ENCODE data around the gene DAP.
"Not testable (repeated sequence)": the region's sequence is repeated elsewhere in the genome, so short reads cannot be mapped to it uniquely, and the experiment has no call there.

Gene DAP

GRCh38 chr5:10665799-10666198 lies 95.2 kb downstream of the DAP start:
- ChIA-PET CTCF (interaction anchor here (1.1 to 1.5 kb wide), 2 partner anchors 10 to 13 kb away, joined by 3 to 4 read pairs; no protein-coding TSS in a partner anchor), POLR2A (no interaction called here)
- DNase-seq (ENCODE audit: low read depth, low spot score), result no peak
- TF ChIP-seq CTCF (IDR thresholded peaks at IDR 0.05; ENCODE audit: insufficient read depth, low read length, missing control alignments), result no peak
- no peak overlapping the region for H3K4me3 ChIP-seq (ENCODE audit: low read depth, low read length)

- H3K4me3 ChIP-seq (ENCODE audit: low read depth, low read length); DNase-seq (ENCODE audit: low read depth, low spot score); CTCF ChIA-PET; POLR2A ChIA-PET: not testable (repeated sequence)
These were observed 96.8 kb downstream of the DAP start for GRCh38 chr5:10664180-10664769.

GRCh38 chr5:10663489-10664179 lies 97.4 kb downstream of the DAP start:
- ChIA-PET CTCF (interaction anchor here (0.9 kb wide), 1 partner anchor 37 kb away, joined by 3 read pairs; no protein-coding TSS in a partner anchor), POLR2A (interaction anchor here (0.5 kb wide), 1 partner anchor 210 kb away, joined by 3 read pairs; no protein-coding TSS in a partner anchor)
- TF ChIP-seq CTCF (IDR thresholded peaks at IDR 0.05; ENCODE audit: insufficient read depth, low read length, missing control alignments), result no peak
- no peak overlapping the region for H3K4me3 ChIP-seq (ENCODE audit: low read depth, low read length)
- no peak for DNase-seq (ENCODE audit: low read depth, low spot score)

DNA sequence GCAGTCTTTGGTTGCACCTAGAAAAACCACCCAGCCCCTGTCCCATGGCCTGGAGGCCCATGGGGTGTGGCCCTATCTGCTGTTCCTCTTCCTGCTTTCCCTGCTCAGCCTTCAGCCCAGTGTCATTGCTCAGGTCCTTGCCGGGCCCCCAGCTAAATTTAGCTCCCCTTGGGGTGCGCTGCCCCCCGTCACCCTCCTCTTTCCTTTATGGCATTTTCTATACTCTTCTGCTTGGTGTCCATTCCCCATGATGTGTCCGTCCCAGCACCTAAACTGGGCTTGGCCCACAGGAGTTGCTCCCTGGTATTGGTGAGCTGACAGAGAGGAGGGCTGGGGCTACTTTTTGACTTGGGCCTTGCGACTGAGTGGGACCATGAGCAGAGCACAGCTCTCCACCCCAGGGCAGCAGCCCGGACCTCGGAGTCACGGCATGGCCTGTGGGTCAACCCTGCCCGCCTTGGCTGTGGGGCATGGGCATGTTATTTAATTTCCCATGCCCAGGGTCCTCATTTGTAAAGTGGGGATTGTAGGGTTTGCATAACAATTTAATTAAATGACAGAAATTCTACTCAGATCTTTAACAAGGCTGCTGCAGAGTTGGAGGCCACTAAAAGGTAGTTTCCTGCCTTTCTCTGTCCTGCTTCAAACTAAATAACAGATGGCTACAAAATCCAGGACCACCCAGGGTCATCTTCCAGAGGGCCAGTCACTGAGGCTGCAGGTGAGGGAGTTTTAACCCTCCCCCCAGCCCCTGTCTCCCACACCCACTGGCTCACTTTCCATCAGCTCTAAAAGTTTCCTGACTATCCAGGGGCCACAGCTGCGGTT lies 98.2 kb downstream of the DAP start:
- no peak for TF ChIP-seq CTCF (IDR thresholded peaks at IDR 0.05; ENCODE audit: insufficient read depth, low read length, missing control alignments)
- POLR2A ChIA-PET, result interaction anchor here (0.5 kb wide), 1 partner anchor 209 kb away, joined by 3 read pairs; no protein-coding TSS in a partner anchor
- no peak for DNase-seq (ENCODE audit: low read depth, low spot score)
- CTCF ChIA-PET, result interaction anchor here (0.9 kb wide), 1 partner anchor 36 kb away, joined by 3 read pairs; no protein-coding TSS in a partner anchor
- no peak overlapping the region for H3K4me3 ChIP-seq (ENCODE audit: low read depth, low read length)

- ChIA-PET POLR2A (no interaction called here), CTCF (no interaction called here)
- DNase-seq (ENCODE audit: low read depth, low spot score), result no peak
- no peak overlapping the region for H3K4me3 ChIP-seq (ENCODE audit: low read depth, low read length)
- no peak for TF ChIP-seq CTCF (IDR thresholded peaks at IDR 0.05; ENCODE audit: insufficient read depth, low read length, missing control alignments)
These were observed 99.0 kb downstream of the DAP start for GRCh38 chr5:10662083-10662482.

- no peak for TF ChIP-seq CTCF (IDR thresholded peaks at IDR 0.05; ENCODE audit: insufficient read depth, low read length, missing control alignments)
- no peak for DNase-seq (ENCODE audit: low read depth, low spot score)
- no peak overlapping the region for H3K4me3 ChIP-seq (ENCODE audit: low read depth, low read length)
- CTCF ChIA-PET, result no interaction called here
- POLR2A ChIA-PET, result no interaction called here
These were observed 99.6 kb downstream of the DAP start for GRCh38 chr5:10661401-10661800.

All from AG04449 (cell line).